K562 (cell line): ENCODE measurements around the gene NDUFAF2. TPM values are rescaled to one million over a fixed set of nuclear protein-coding genes. Genes with fewer than 3 reads are reported as not detected.

Source experiments
- BDP1 ChIP-seq: IDR thresholded peaks from 3 replicates; pipeline ENCODE4 v1.6.1; 2011; ENCODE audit not compliant: insufficient read length, insufficient read depth
- BMI1 ChIP-seq: fragments of 150-350 bp; IDR thresholded peaks from 2 replicates; pipeline ENCODE4 v1.6.1; 2014; ENCODE audit warnings: low read length
- CBFA2T2 ChIP-seq: fragments of 450-650 bp; conservative IDR thresholded peaks from 2 replicates; pipeline ENCODE4 v1.6.1; 2017; ENCODE audit warnings: mild to moderate bottlenecking
- DIDO1 ChIP-seq: fragments of 450-650 bp; IDR thresholded peaks from 2 replicates; pipeline ENCODE4 v1.6.1; 2016; ENCODE audit warnings: low read depth, missing biosample characterization, missing genetic modification characterization
- EP300 ChIP-seq: IDR thresholded peaks from 2 replicates; pipeline ENCODE4 v1.6.1; 2012; ENCODE audit warnings: low read length, improper control_type of control experiment
- FOXA1 ChIP-seq: fragments of 450-650 bp; IDR thresholded peaks from 2 replicates; pipeline ENCODE4 v1.6.1; 2016; ENCODE audit warnings: mild to moderate bottlenecking, borderline replicate concordance
- KLF10 ChIP-seq: fragments of 250-450 bp; sonication (Bioruptor Pico); IDR thresholded peaks from 2 replicates; pipeline ENCODE4 v1.6.1; 2021; ENCODE audit warnings: matching md5 sums
- NR2C1 ChIP-seq, 2 experiments: fragments of 450-650 bp; IDR thresholded peaks; 2 replicates each; pipeline ENCODE4 v1.6.1; 2017; ENCODE audit warnings: mild to moderate bottlenecking in 2 of 2, antibody characterized with exemption in 1 of 2, inconsistent platforms in 1 of 2, missing compliant biosample characterization in 1 of 2, missing genetic modification characterization in 1 of 2
- NR2C2 ChIP-seq, 2 experiments: fragments of 200-800 bp in 1 of 2; sonication (Bioruptor generic) in 1 of 2; sonication (generic) in 1 of 2; formaldehyde crosslinking in 1 of 2; IDR thresholded peaks; 2 replicates each; pipeline versions ENCODE4 v1.6.1 to v1.8.0; 2016 to 2022; ENCODE audit warnings: mild to moderate bottlenecking in 1 of 2, missing compliant biosample characterization in 1 of 2, missing genetic modification characterization in 1 of 2, missing genetic modification reagents in 1 of 2
- POLR2A ChIP-seq: fragments of 450-650 bp; conservative IDR thresholded peaks from 2 replicates; pipeline ENCODE4 v1.6.1; 2016
- RFX7 ChIP-seq: fragments of 250-450 bp; sonication (Bioruptor Pico); IDR thresholded peaks from 2 replicates; pipeline ENCODE4 v1.5.1; 2021; ENCODE audit warnings: mild to moderate bottlenecking
- RREB1 ChIP-seq: fragments of 250-450 bp; sonication (Bioruptor Pico); IDR thresholded peaks from 2 replicates; pipeline ENCODE4 v1.4.0; 2020
- SNIP1 ChIP-seq: fragments of 450-650 bp; IDR thresholded peaks from 2 replicates; pipeline ENCODE4 v1.7.1; 2017; ENCODE audit warnings: low read depth, mild to moderate bottlenecking
- SRSF7 ChIP-seq: fragments of 200-400 bp; formaldehyde crosslinking; optimal IDR thresholded peaks from 2 replicates; pipeline ENCODE3; 2017; ENCODE audit warnings: mild to moderate bottlenecking, low read depth, low read length
- STAT5B ChIP-seq: fragments of 250-450 bp; sonication (Bioruptor Pico); IDR thresholded peaks from 2 replicates; pipeline ENCODE4 v1.8.0; 2021; ENCODE audit warnings: mild to moderate bottlenecking, inconsistent platforms
- TGIF2 ChIP-seq: sonication (generic); formaldehyde crosslinking; IDR thresholded peaks from 2 replicates; pipeline ENCODE4 v1.8.1; 2022; ENCODE audit warnings: mild to moderate bottlenecking, missing genetic modification reagents, moderate library complexity
- THRB ChIP-seq: fragments of 450-650 bp; formaldehyde crosslinking; conservative IDR thresholded peaks from 2 replicates; pipeline ENCODE4 v1.4.0; 2022; ENCODE audit warnings: mild to moderate bottlenecking, missing genetic modification characterization
- ZNF165 ChIP-seq: fragments of 250-450 bp; sonication (Bioruptor Pico); IDR thresholded peaks from 2 replicates; pipeline ENCODE4 v1.4.0; 2020; ENCODE audit warnings: borderline replicate concordance
- ZNF274 ChIP-seq: IDR thresholded peaks from 2 replicates; pipeline ENCODE4 v1.6.1; 2011; ENCODE audit warnings: low read depth, mild to moderate bottlenecking, low read length, moderate library complexity, borderline replicate concordance
- ZNF398 ChIP-seq: fragments of 250-450 bp; sonication (Bioruptor Pico); IDR thresholded peaks from 2 replicates; pipeline ENCODE4 v1.8.0; 2021; ENCODE audit warnings: moderate library complexity, mild to moderate bottlenecking, inconsistent platforms
- ZNF77 ChIP-seq: fragments of 250-450 bp; sonication (Bioruptor Pico); IDR thresholded peaks from 2 replicates; pipeline ENCODE4 v1.5.0; 2020
- polyA plus RNA-seq, 8 experiments: library from polyadenylated mRNA; depleted of rRNA in 4 of 8; stranded (reverse) in 5 of 8; unstranded in 3 of 8; fragments of >200 nt; fragmentation: Nextera tagmentation in 2 of 8; fragmentation: Illumina TruSeq in 1 of 8; extraction: Ambion mirVana in 2 of 8; extraction: Trizol in 1 of 8; gene quantifications; 2 replicates each; pipeline versions ENCODE4 v1.2.1 to v1.2.3, GENCODE V29; 2011 to 2014; ENCODE audit warnings: inconsistent platforms in 1 of 8, missing spikeins in 1 of 8
- total RNA-seq, 7 experiments: library from RNA; depleted of rRNA in 6 of 7; stranded (reverse); fragments of >200 nt in 6 of 7; fragmentation: Illumina TruSeq in 2 of 7; extraction: Trizol in 2 of 7; gene quantifications; 2 replicates each; pipeline versions ENCODE4 v1.2.1 to v1.2.3, GENCODE V29; 2011 to 2021; ENCODE audit warnings: low replicate concordance in 1 of 7

The NDUFAF2 gene
- total and polyA plus RNA-seq, 9 of the 15 experiments (the other 6 are each of a cell fraction or from before 2014, with no cell fraction given) = 56.0 to 155 (median 95.9) TPM

DNA sequence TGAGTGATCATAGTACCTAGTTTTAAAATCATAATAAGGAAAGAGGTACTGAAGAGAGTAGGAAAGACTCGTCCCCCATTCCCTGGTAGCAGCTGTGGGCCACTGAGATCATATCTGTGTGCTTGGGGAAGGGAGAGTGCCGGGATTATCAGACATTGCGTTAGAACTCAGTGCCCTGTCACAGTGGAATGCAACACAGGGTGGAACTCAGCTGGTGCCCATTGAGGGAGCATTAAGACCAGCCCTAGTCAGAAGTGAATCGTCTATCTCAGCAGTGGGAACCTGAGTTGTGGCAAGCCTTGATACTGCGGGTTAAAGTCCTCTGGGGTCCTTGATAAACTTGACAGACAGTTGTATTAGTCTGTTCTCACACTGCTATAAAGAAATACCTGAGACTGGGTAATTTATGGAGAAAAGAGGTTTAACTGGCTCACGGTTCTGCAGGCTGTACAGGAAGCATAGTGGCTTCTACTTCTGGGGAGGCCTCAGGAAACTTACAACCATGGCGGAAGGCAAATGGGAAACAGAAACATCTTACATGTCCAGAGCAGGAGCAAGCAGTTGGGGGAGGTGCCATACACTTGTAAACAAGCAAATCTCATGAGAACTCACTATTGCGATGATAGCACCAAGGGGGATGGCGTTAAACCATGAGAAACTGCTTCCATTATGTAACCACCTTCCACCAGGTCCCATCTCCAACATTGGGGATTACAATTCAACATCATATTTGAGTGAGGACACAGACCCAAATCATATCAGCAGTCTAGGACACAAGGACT lies 33.1 kb downstream of the NDUFAF2 start (continued):
- TF ChIP-seq SNIP1 (no peak), RREB1 (CRISPR knock-in tag) (no peak), TGIF2 (no peak), STAT5B (CRISPR knock-in tag) (no peak), ZNF274 (no peak), BDP1 (no peak), NR2C1 (IDR thresholded peaks at IDR 0.05) (no peak), NR2C1 (tag; IDR thresholded peaks at IDR 0.05) (no peak), BMI1 (no peak), ZNF77 (CRISPR knock-in tag) (no peak), SRSF7 (no peak), CBFA2T2 (peak; percentile 55), THRB (CRISPR knock-in tag) (no peak), FOXA1 (no peak), ZNF398 (CRISPR knock-in tag) (no peak), ZNF165 (CRISPR knock-in tag) (no peak), RFX7 (CRISPR knock-in tag) (no peak), POLR2A (no peak), NR2C2 (CRISPR knock-in tag; IDR thresholded peaks at IDR 0.05) (no peak), NR2C2 (tag; IDR thresholded peaks at IDR 0.05) (no peak), KLF10 (no peak), EP300 (0 out of 2 replicates have a peak, but pooled peaks have one; percentile 7), DIDO1 (tag) (no peak)
